Neural progenitor cell (in vitro differentiated cells): ENCODE measurements around the gene DGCR6L.
"Not testable (repeated sequence)": the region's sequence is repeated elsewhere in the genome, so short reads cannot be mapped to it uniquely, and the experiment has no call there.

Experiments used
- EZH2 ChIP-seq: fragments of 200-600 bp; sonication (generic); IDR thresholded peaks from 2 replicates; pipeline ENCODE4 v1.6.1; 2017; ENCODE audit warnings: antibody characterized with exemption, mild to moderate bottlenecking, moderate library complexity
- EZH2phosphoT487 ChIP-seq: fragments of 200-600 bp; sonication (generic); IDR thresholded peaks from 2 replicates; pipeline ENCODE4 v1.6.1; 2017; ENCODE audit warnings: antibody characterized with exemption
- TF ChIP-seq, protein P1 (sequence below): fragments of 200-600 bp; sonication (generic); IDR thresholded peaks from 2 replicates; pipeline ENCODE4 v1.5.1; 2017; ENCODE audit warnings: antibody characterized with exemption, mild to moderate bottlenecking

DNA sequence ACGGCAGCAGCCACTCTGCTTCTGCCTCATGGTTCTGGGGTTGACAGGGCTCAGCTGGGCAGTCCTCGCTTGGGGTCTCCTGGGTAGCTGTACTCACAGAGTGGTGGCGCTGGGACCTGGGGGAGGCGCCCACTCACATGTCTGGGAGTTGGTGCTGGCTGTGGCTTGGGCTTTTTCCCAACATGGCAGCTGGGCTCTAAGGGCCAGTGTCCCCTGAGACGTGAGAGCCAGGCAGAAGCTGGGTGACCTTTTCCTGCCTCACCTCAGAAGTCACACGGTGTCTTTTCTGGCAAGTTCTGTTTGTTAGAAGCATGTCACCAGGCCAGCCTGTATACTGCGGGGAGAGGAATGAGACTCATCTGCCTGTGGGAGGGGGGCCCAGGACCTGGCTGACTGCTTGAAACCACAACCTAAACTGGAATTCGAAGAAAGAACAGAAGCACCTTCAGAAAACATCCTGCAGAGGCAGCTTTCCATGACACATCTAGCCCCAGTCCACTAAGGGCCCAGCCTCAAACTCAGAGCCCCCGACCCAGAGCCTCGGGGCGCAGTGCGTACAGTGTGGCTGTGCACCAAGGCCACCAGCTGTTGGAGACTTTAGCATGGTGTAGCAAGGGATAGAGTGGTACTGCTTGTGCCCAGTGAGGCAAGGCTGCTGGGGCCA, 14.5 kb downstream of the DGCR6L start:
- TF ChIP-seq, protein P1, sequence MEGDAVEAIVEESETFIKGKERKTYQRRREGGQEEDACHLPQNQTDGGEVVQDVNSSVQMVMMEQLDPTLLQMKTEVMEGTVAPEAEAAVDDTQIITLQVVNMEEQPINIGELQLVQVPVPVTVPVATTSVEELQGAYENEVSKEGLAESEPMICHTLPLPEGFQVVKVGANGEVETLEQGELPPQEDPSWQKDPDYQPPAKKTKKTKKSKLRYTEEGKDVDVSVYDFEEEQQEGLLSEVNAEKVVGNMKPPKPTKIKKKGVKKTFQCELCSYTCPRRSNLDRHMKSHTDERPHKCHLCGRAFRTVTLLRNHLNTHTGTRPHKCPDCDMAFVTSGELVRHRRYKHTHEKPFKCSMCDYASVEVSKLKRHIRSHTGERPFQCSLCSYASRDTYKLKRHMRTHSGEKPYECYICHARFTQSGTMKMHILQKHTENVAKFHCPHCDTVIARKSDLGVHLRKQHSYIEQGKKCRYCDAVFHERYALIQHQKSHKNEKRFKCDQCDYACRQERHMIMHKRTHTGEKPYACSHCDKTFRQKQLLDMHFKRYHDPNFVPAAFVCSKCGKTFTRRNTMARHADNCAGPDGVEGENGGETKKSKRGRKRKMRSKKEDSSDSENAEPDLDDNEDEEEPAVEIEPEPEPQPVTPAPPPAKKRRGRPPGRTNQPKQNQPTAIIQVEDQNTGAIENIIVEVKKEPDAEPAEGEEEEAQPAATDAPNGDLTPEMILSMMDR = not testable (repeated sequence)
- not testable (repeated sequence) for TF ChIP-seq EZH2, EZH2phosphoT487
